ENCODE results near the gene CDH3.

DNA sequence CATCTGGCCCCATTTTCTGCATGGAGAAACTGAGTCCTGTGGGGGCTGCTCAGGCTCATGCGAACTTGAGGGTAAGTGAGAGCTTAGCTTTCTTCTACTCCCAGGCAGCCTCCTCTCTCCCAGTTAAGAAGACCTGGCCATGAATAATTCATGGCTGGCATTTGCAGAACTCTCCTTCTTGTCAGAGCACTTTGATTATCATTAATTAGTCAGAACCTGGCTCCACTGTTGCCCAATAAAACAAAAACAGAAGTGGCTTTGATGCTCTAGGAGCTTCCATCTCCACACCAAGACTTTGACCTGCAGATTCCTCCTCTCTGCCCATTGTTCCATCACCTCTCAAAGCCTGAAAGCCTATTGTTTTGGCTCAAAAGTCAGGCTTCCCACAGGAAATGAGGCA, 45.5 kb upstream of the CDH3 start:
- TF ChIP-seq CTCF (IDR thresholded peaks at IDR 0.05) = no peak
- TF ChIP-seq POLR2A (IDR thresholded peaks at IDR 0.05) = no peak
